Lower leg skin (tissue), 4 donors: ENCODE results near the gene DDX10. TPM values are rescaled to one million over a fixed set of nuclear protein-coding genes. Genes with fewer than 3 reads are reported as not detected.

Experiments used
- DNase-seq, 2 donors: peaks; one replicate each; pipeline ENCODE4 v3.0.0-alpha.2; 2019; ENCODE audit warnings: low spot score in 2 of 2
- H3K4me3 ChIP-seq: fragments of 200-600 bp; sonication (generic); 2 replicates; pipeline ENCODE4 v1.5.1; 2017; ENCODE audit warnings: mild to moderate bottlenecking, low read depth; ENCODE audit not compliant: poor library complexity, severe bottlenecking
- CTCF ChIP-seq, 3 donors: fragments of 450-650 bp; IDR thresholded peaks; one replicate each; pipeline ENCODE4 v1.5.1; 2016; ENCODE audit warnings: antibody characterized with exemption in 3 of 3, mild to moderate bottlenecking in 3 of 3, moderate library complexity in 2 of 3
- POLR2A ChIP-seq, 2 donors: fragments of 450-650 bp; IDR thresholded peaks; one replicate each; pipeline ENCODE4 v1.6.1; 2016 to 2017; ENCODE audit warnings: antibody characterized with exemption in 2 of 2, mild to moderate bottlenecking in 1 of 2, moderate library complexity in 1 of 2
- WGBS, 2 donors: methylation state at CpG; one replicate each; pipeline ENCODE4 v1.1.5; 2018; 5-methylcytosine and 5-hydroxymethylcytosine counted together
- intact Hi-C: fragments of 100-400 bp; cut with DNase I; formaldehyde crosslinking; loops from one replicate; pipeline ENCODE4 v1.15.0; 2023; ENCODE audit warnings: low total_unique reads
- total RNA-seq, 4 donors: library from RNA; depleted of rRNA; stranded (reverse); fragments of >200 nt; gene quantifications; one replicate each; pipeline ENCODE4 v1.1.0, GENCODE V29; 2016

DDX10 gene
- total RNA-seq, 4 donors from 2014 or later, result 18.4 to 33.5 (median 22.2) TPM

GRCh38 chr11:108622341-108622740 lies 42.5 kb upstream of the DDX10 start:
- 84% methylated on average over 2 of the region's 2 CpGs for WGBS, 2 donors
- TF ChIP-seq POLR2A (IDR thresholded peaks at IDR 0.05), result no peak
- TF ChIP-seq CTCF (IDR thresholded peaks at IDR 0.05), result no peak
- no peak for DNase-seq
- no peak overlapping the region for H3K4me3 ChIP-seq
- intact Hi-C loops, result no loop called here

- intact Hi-C loops, result no loop called here
- TF ChIP-seq CTCF (IDR thresholded peaks at IDR 0.05), result no peak
- TF ChIP-seq POLR2A (IDR thresholded peaks at IDR 0.05), result no peak
- 44 to 45% methylated on average over 5 of the region's 5 CpGs for WGBS, 2 donors
- no peak for DNase-seq
- no peak overlapping the region for H3K4me3 ChIP-seq
These were observed 40.5 kb upstream of the DDX10 start for GRCh38 chr11:108624196-108624925.

GRCh38 chr11:108628326-108628725 lies 36.5 kb upstream of the DDX10 start:
- TF ChIP-seq CTCF (IDR thresholded peaks at IDR 0.05), result no peak
- TF ChIP-seq POLR2A (IDR thresholded peaks at IDR 0.05), result no peak
- no peak overlapping the region for H3K4me3 ChIP-seq
- intact Hi-C loops, result no loop called here
- 92 to 98% methylated on average over 6 to 10 of the region's 10 CpGs for WGBS, 2 donors
- no peak for DNase-seq

GRCh38 chr11:108628812-108629211 lies 36.1 kb upstream of the DDX10 start:
- DNase-seq, result no peak
- 85 to 98% methylated on average over 2 of the region's 2 CpGs for WGBS, 2 donors
- no peak for TF ChIP-seq POLR2A (IDR thresholded peaks at IDR 0.05)
- no peak for TF ChIP-seq CTCF (IDR thresholded peaks at IDR 0.05)
- intact Hi-C loops, result no loop called here
- no peak overlapping the region for H3K4me3 ChIP-seq

- TF ChIP-seq CTCF (IDR thresholded peaks at IDR 0.05) (no peak), POLR2A (IDR thresholded peaks at IDR 0.05) (no peak)
- DNase-seq, result no peak
- intact Hi-C loops, result no loop called here
- H3K4me3 ChIP-seq, result no peak overlapping the region
- 66 to 73% methylated on average over 3 of the region's 3 CpGs for WGBS, 2 donors
These were observed 35.6 kb upstream of the DDX10 start for GRCh38 chr11:108629274-108629673.
